22Rv1 (cell line): Measurements from ENCODE around the gene SLC43A2.

ENCODE experiments used
- ZFX ChIP-seq: fragments of 450-650 bp; IDR thresholded peaks from 2 replicates; pipeline ENCODE4 v1.6.1; 2017; ENCODE audit warnings: antibody characterized with exemption, borderline replicate concordance
- TF ChIP-seq, protein P1 (sequence below): fragments of 450-650 bp; IDR thresholded peaks from 2 replicates; pipeline ENCODE4 v1.5.1; 2017; ENCODE audit warnings: mild to moderate bottlenecking

DNA sequence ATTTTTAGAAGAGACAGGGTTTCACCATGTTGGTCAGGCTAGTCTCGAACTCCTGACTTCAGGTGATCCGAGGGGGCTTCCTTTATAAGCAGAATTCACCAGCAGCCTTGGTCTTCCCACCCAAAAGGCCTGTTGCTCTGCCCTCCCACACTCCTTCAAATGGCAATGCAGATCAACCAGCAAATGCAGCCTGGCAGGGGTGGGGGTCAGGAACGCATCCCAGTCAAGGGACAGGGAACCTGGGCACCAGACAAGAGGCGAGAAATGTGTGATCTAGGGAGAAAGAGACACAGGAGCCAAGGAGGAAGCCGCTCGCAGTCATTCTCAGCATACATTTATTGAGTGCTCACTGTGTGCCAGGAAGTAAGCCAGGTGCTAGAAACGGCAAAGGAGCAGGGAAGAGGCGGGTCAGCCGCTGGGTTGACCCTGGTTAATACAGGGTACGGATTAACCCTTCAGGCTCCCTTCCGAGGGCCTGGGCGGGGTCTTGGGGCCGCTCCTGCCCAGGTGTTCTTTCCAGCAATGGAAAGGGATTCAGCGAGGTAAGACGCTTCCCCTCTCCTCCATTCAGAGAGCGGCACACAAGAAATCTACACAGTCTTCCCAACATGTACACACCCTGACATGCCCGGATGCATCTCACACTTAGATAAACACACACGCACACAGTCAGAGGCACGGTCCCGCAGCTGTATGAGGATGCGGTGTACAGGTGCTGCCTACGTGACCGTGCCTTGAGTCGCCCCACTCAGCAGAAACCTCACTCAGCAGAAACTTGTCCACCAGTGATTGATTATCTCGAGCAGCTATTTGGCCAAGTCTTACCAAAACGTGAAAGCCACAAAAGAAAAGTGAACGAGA lies 59.5 kb downstream of the SLC43A2 start:
- TF ChIP-seq, protein P1, sequence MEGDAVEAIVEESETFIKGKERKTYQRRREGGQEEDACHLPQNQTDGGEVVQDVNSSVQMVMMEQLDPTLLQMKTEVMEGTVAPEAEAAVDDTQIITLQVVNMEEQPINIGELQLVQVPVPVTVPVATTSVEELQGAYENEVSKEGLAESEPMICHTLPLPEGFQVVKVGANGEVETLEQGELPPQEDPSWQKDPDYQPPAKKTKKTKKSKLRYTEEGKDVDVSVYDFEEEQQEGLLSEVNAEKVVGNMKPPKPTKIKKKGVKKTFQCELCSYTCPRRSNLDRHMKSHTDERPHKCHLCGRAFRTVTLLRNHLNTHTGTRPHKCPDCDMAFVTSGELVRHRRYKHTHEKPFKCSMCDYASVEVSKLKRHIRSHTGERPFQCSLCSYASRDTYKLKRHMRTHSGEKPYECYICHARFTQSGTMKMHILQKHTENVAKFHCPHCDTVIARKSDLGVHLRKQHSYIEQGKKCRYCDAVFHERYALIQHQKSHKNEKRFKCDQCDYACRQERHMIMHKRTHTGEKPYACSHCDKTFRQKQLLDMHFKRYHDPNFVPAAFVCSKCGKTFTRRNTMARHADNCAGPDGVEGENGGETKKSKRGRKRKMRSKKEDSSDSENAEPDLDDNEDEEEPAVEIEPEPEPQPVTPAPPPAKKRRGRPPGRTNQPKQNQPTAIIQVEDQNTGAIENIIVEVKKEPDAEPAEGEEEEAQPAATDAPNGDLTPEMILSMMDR = no peak
- no peak for TF ChIP-seq ZFX
